Vagina (tissue), 2 donors: ENCODE results near the gene C3orf62.

ENCODE experiments used
- POLR2AphosphoS5 ChIP-seq, 2 donors: sonication (generic); formaldehyde crosslinking; IDR thresholded peaks; one replicate each; pipeline ENCODE4 v1.9.0; 2017; ENCODE audit warnings: antibody characterized with exemption in 2 of 2, mild to moderate bottlenecking in 2 of 2, low read depth in 1 of 2; ENCODE audit not compliant: insufficient read depth in 1 of 2
- TF ChIP-seq, protein P1 (sequence below), 3 experiments: fragments of 450-650 bp in 2 of 3; fragments of 200-600 bp in 1 of 3; sonication (generic) in 1 of 3; IDR thresholded peaks; one replicate each; pipeline ENCODE4 v1.5.1; 2017 to 2019; ENCODE audit warnings: antibody characterized with exemption in 3 of 3, mild to moderate bottlenecking in 2 of 3, moderate library complexity in 2 of 3

DNA sequence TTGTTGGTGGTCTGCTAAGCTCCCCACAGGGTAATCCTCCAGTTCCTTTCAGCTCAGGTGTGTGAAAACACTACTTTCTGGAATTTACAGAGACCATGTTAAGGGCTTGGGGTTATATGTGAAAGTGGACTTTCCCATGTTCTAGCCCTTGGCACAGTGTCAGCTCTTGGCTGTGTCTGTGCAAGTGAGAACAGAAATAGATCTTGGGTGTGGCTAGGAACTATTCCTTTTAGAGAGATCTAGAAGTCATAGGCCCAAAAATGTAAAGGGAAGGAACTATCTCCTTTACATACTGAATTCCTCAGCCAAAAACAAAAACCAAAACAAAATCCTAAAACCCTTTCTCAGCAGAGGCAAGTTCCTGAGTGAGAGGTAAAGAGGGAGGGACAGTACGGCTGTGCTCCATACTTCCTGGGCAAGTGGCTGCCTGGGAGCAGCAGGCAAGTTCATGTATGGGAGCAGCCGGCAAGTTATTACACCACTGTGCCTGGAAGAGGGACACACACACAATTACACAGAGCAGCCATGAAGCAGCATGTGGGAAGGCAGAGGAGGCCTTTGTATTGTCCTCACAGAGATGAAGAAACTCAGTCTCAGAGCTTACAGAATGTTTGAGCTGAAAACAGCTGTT, 19.9 kb upstream of the C3orf62 start:
- peak in 1 of 2 donors; percentile 58 for TF ChIP-seq POLR2AphosphoS5 (IDR thresholded peaks at IDR 0.05; ENCODE audit: insufficient read depth in 1 of 2, low read depth in 1 of 2)
- TF ChIP-seq, protein P1, sequence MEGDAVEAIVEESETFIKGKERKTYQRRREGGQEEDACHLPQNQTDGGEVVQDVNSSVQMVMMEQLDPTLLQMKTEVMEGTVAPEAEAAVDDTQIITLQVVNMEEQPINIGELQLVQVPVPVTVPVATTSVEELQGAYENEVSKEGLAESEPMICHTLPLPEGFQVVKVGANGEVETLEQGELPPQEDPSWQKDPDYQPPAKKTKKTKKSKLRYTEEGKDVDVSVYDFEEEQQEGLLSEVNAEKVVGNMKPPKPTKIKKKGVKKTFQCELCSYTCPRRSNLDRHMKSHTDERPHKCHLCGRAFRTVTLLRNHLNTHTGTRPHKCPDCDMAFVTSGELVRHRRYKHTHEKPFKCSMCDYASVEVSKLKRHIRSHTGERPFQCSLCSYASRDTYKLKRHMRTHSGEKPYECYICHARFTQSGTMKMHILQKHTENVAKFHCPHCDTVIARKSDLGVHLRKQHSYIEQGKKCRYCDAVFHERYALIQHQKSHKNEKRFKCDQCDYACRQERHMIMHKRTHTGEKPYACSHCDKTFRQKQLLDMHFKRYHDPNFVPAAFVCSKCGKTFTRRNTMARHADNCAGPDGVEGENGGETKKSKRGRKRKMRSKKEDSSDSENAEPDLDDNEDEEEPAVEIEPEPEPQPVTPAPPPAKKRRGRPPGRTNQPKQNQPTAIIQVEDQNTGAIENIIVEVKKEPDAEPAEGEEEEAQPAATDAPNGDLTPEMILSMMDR (IDR thresholded peaks at IDR 0.05): no peak
